ENCODE measurements around the gene CRACR2B.

- no peak for TF ChIP-seq CTCF (IDR thresholded peaks at IDR 0.05)
- no peak for TF ChIP-seq EZH2 (IDR thresholded peaks at IDR 0.05; ENCODE audit: borderline replicate concordance, insufficient read depth, low read depth, low read length, poor library complexity, severe bottlenecking)
These were observed 35.2 kb upstream of the CRACR2B start for GRCh38 chr11:792535-792821.
